ENCODE data around the gene RPL12.
A peak's percentile ranks its signal among the peaks of the same experiment; 100 is the strongest.

RPL12 gene

DNA sequence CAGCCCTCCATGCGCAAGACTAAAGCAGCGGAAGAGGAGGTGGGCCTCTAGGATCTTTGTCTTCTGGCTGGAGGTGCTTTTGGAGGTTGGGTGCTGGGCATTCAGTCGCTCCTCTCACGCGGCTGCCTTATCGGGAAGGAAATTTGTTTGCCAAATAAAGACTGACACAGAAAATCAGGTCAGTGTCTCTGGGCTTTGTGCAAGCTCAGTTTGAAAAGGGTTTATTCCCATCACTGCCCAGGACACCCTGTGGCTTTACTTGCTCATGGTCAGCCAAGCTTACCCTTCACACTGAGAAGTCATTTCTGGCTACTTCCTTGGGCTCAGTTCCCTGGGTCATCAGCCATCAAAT is 43.7 kb downstream of the RPL12 start:
- 99% methylated on average over 6 of the region's 6 CpGs for WGBS (ENCODE audit: insufficient coverage)
- H3K36me3 ChIP-seq (ENCODE audit: control insufficient read depth in 4 of 4, insufficient read depth in 4 of 4, low read length in 3 of 4): peaks cover 0 to 12% (median 4%) of the 10 kb centered on the region in 4 experiments
- ChIA-PET POLR2A (interaction anchor here (0.7 kb wide), 1 partner anchor 192 kb away, joined by 3 read pairs; no protein-coding TSS in a partner anchor), CTCF (interaction anchor here (0.6 to 1.9 kb wide), 5 partner anchors 8 to 194 kb away, joined by 3 to 7 read pairs (median 5); partner anchors contain the start of gene SLC2A8)
- no peaks in the 10 kb centered on the region for H3K9me3 ChIP-seq (ENCODE audit: control extremely low read depth in 1 of 5, control insufficient read depth in 4 of 5, insufficient read depth in 2 of 5, low read depth in 1 of 5, low read length in 4 of 5)
- H3K4me3 ChIP-seq (ENCODE audit: control insufficient read depth in 1 of 7, extremely low read depth in 1 of 7, insufficient read depth in 4 of 7, low read depth in 2 of 7, low read length in 6 of 7): no peak overlapping the region
- no peak for DNase-seq
- H3K27ac ChIP-seq (ENCODE audit: insufficient read depth in 1 of 2, low read depth in 1 of 2, low read length in 2 of 2, poor library complexity in 1 of 2, severe bottlenecking in 2 of 2): no peak overlapping the region
- H3K27me3 ChIP-seq (replicated peaks in 2 of 5; ENCODE audit: control insufficient read depth in 4 of 5, insufficient read depth in 5 of 5, low read length in 4 of 5): no peaks in the 10 kb centered on the region
- peaks cover 0 to 6% (median 3%) of the 10 kb centered on the region in 4 experiments for H3K4me1 ChIP-seq (ENCODE audit: control extremely low read depth in 1 of 4, control insufficient read depth in 4 of 4, insufficient read depth in 4 of 4, low read length in 3 of 4)

DNA sequence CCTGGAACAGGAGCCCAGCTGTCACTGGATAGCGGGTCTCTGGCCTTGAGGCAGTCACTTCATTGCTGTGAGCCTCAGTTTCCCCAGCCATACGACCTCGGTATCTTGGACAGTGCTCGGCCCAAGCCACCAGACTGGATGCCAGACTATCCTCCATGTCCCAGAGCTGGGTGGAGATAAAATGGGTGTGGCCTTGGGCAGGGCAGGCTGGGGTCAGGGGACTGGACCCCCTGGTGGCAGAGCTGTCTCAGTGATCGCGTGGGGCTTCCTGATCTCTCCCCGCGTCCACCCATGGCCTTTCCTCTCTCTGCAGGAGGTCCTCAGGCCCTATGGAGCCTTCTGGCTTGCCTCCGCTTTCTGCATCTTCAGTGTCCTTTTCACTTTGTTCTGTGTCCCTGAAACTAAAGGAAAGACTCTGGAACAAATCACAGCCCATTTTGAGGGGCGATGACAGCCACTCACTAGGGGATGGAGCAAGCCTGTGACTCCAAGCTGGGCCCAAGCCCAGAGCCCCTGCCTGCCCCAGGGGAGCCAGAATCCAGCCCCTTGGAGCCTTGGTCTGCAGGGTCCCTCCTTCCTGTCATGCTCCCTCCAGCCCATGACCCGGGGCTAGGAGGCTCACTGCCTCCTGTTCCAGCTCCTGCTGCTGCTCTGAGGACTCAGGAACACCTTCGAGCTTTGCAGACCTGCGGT is 44.3 kb downstream of the RPL12 start:
- ChIA-PET CTCF (interaction anchor here (0.9 to 1.9 kb wide), 5 partner anchors 8 to 194 kb away, joined by 3 to 7 read pairs (median 4); partner anchors contain the start of gene SLC2A8), POLR2A (interaction anchor here (0.6 kb wide), 1 partner anchor 159 kb away, joined by 5 read pairs; no protein-coding TSS in a partner anchor)
- H3K27ac ChIP-seq (ENCODE audit: insufficient read depth in 1 of 2, low read depth in 1 of 2, low read length in 2 of 2, poor library complexity in 1 of 2, severe bottlenecking in 2 of 2): no peak overlapping the region
- peaks cover 0 to 8% (median 3%) of the 10 kb centered on the region in 4 experiments for H3K4me1 ChIP-seq (ENCODE audit: control extremely low read depth in 1 of 4, control insufficient read depth in 4 of 4, insufficient read depth in 4 of 4, low read length in 3 of 4)
- no peak overlapping the region for H3K4me3 ChIP-seq (ENCODE audit: control insufficient read depth in 1 of 7, extremely low read depth in 1 of 7, insufficient read depth in 4 of 7, low read depth in 2 of 7, low read length in 6 of 7)
- H3K9me3 ChIP-seq (ENCODE audit: control extremely low read depth in 1 of 5, control insufficient read depth in 4 of 5, insufficient read depth in 2 of 5, low read depth in 1 of 5, low read length in 4 of 5): no peaks in the 10 kb centered on the region
- 98% methylated on average over 12 of the region's 13 CpGs for WGBS (ENCODE audit: insufficient coverage)
- no peak for DNase-seq
- H3K27me3 ChIP-seq (replicated peaks in 2 of 5; ENCODE audit: control insufficient read depth in 4 of 5, insufficient read depth in 5 of 5, low read length in 4 of 5): no peaks in the 10 kb centered on the region
- peaks cover 0 to 12% (median 4%) of the 10 kb centered on the region in 4 experiments for H3K36me3 ChIP-seq (ENCODE audit: control insufficient read depth in 4 of 4, insufficient read depth in 4 of 4, low read length in 3 of 4)

DNA sequence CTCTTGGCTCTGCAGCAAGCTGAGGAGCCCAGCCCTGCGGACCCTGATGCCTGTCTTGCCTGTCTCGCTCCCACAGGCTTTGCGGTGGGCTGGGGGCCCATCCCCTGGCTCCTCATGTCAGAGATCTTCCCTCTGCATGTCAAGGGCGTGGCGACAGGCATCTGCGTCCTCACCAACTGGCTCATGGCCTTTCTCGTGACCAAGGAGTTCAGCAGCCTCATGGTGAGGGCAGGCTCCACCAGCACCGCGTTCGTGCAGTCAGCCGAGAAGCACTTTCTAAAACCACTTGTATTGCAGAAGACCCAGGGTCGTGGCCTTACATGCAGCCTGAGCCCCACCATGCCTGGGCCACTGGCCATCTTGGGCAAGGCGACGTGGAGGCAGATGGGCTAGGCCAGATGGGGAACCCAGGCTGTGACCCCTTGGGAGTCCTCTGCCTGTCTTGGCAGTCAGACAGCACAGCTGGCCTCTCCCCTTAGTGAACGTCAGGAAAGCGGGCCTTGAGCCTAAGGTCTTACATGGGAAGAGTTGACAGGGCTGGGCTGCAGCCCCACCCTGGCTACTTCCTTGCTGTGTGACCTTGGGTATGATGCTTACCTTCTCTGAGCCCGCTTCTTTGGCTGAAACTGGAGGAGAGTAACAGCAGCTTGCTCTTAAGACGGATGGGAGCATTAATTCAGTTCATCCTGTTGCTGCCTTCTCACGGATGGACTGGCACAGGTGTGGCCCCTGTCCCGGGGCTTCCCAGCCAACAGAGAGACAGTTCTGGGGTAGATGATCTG is 45.7 kb downstream of the RPL12 start:
- DNase-seq: no peak
- H3K36me3 ChIP-seq (ENCODE audit: control insufficient read depth in 4 of 4, insufficient read depth in 4 of 4, low read length in 3 of 4): peaks cover 0 to 12% (median 4%) of the 10 kb centered on the region in 4 experiments
- H3K9me3 ChIP-seq (ENCODE audit: control extremely low read depth in 1 of 5, control insufficient read depth in 4 of 5, insufficient read depth in 2 of 5, low read depth in 1 of 5, low read length in 4 of 5): no peaks in the 10 kb centered on the region
- H3K27ac ChIP-seq (ENCODE audit: insufficient read depth in 1 of 2, low read depth in 1 of 2, low read length in 2 of 2, poor library complexity in 1 of 2, severe bottlenecking in 2 of 2): no peak overlapping the region
- H3K4me1 ChIP-seq (ENCODE audit: control extremely low read depth in 1 of 4, control insufficient read depth in 4 of 4, insufficient read depth in 4 of 4, low read length in 3 of 4): peaks cover 0 to 8% (median under 1%) of the 10 kb centered on the region in 4 experiments
- H3K4me3 ChIP-seq (ENCODE audit: control insufficient read depth in 1 of 7, extremely low read depth in 1 of 7, insufficient read depth in 4 of 7, low read depth in 2 of 7, low read length in 6 of 7): no peak overlapping the region
- 98% methylated on average over 18 of the region's 20 CpGs for WGBS (ENCODE audit: insufficient coverage)
- CTCF ChIA-PET: interaction anchor here (1.0 to 1.9 kb wide), 3 partner anchors 12 to 192 kb away, joined by 4 to 5 read pairs (median 5); no protein-coding TSS in a partner anchor
- POLR2A ChIA-PET: no interaction called here
- peaks cover 0 to 3% (median 0%) of the 10 kb centered on the region in 5 experiments for H3K27me3 ChIP-seq (replicated peaks in 2 of 5; ENCODE audit: control insufficient read depth in 4 of 5, insufficient read depth in 5 of 5, low read length in 4 of 5)

DNA sequence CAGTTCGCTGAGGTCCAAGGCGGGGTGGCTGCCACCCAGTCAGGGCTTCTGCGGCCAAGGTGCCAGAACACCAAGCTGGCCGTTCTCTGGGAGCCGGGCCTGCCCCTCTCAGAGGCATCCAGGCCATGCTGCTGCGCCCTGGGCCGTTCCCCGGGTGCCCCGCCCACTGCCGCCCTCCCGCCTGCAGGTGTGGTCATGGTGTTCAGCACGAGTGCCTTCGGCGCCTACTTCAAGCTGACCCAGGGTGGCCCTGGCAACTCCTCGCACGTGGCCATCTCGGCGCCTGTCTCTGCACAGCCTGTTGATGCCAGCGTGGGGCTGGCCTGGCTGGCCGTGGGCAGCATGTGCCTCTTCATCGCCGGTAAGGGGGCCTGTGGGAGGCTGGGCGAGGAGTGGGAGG is 46.6 kb downstream of the RPL12 start:
- Histone ChIP-seq H3K4me3 (ENCODE audit: control insufficient read depth in 1 of 7, extremely low read depth in 1 of 7, insufficient read depth in 4 of 7, low read depth in 2 of 7, low read length in 6 of 7) (no peak overlapping the region), H3K9me3 (ENCODE audit: control extremely low read depth in 1 of 5, control insufficient read depth in 4 of 5, insufficient read depth in 2 of 5, low read depth in 1 of 5, low read length in 4 of 5) (no peaks in the 10 kb centered on the region), H3K4me1 (ENCODE audit: control extremely low read depth in 1 of 4, control insufficient read depth in 4 of 4, insufficient read depth in 4 of 4, low read length in 3 of 4) (peaks cover 0 to 8% (median under 1%) of the 10 kb centered on the region in 4 experiments), H3K27me3 (replicated peaks in 2 of 5; ENCODE audit: control insufficient read depth in 4 of 5, insufficient read depth in 5 of 5, low read length in 4 of 5) (peaks cover 0 to 3% (median 0%) of the 10 kb centered on the region in 5 experiments), H3K36me3 (ENCODE audit: control insufficient read depth in 4 of 4, insufficient read depth in 4 of 4, low read length in 3 of 4) (peaks cover 0 to 12% (median 4%) of the 10 kb centered on the region in 4 experiments), H3K27ac (ENCODE audit: insufficient read depth in 1 of 2, low read depth in 1 of 2, low read length in 2 of 2, poor library complexity in 1 of 2, severe bottlenecking in 2 of 2) (no peak overlapping the region)
- ChIA-PET POLR2A (no interaction called here), CTCF (interaction anchor here (1.0 kb wide), 1 partner anchor 17 kb away, joined by 5 read pairs; no protein-coding TSS in a partner anchor)
- WGBS (ENCODE audit: insufficient coverage): 96% methylated on average over 21 of the region's 23 CpGs
- DNase-seq: no peak

DNA sequence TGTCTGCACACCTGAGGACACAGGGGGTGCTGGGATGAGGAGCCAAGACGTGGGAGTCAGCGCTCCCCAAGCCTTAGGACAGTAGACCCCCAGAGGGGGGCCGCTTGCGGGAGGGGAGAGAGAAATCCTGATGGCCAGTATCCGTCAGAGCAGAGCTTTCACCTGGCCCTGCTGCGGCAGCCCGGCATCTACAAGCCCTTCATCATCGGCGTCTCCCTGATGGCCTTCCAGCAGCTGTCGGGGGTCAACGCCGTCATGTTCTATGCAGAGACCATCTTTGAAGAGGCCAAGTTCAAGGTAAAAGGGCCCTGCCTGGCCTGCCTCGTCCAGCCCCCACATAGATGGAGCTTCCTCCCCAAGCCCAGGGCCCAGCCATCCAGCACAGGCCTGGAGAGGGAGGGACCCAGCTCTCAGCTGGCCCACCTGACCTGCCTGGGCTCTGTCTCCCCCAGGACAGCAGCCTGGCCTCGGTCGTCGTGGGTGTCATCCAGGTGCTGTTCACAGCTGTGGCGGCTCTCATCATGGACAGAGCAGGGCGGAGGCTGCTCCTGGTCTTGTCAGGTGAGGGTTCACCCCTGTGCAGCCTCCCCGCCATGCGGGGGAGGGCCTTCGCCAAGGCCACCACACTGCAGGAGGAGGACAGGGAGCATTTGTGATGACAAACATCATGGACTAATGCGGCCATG is 47.6 kb downstream of the RPL12 start:
- ChIA-PET CTCF (interaction anchor here (0.5 to 1.3 kb wide), 2 partner anchors 14 to 436 kb away, joined by 3 to 4 read pairs; no protein-coding TSS in a partner anchor), POLR2A (no interaction called here)
- 94% methylated on average over 18 of the region's 22 CpGs for WGBS (ENCODE audit: insufficient coverage)
- Histone ChIP-seq H3K27me3 (replicated peaks in 2 of 5; ENCODE audit: control insufficient read depth in 4 of 5, insufficient read depth in 5 of 5, low read length in 4 of 5) (peaks cover 0 to 6% (median 2%) of the 10 kb centered on the region in 5 experiments), H3K4me1 (ENCODE audit: control extremely low read depth in 1 of 4, control insufficient read depth in 4 of 4, insufficient read depth in 4 of 4, low read length in 3 of 4) (peaks cover 0 to 8% (median 1%) of the 10 kb centered on the region in 4 experiments), H3K9me3 (ENCODE audit: control extremely low read depth in 1 of 5, control insufficient read depth in 4 of 5, insufficient read depth in 2 of 5, low read depth in 1 of 5, low read length in 4 of 5) (no peaks in the 10 kb centered on the region), H3K27ac (ENCODE audit: insufficient read depth in 1 of 2, low read depth in 1 of 2, low read length in 2 of 2, poor library complexity in 1 of 2, severe bottlenecking in 2 of 2) (no peak overlapping the region), H3K4me3 (ENCODE audit: control insufficient read depth in 1 of 7, extremely low read depth in 1 of 7, insufficient read depth in 4 of 7, low read depth in 2 of 7, low read length in 6 of 7) (no peak overlapping the region), H3K36me3 (ENCODE audit: control insufficient read depth in 4 of 4, insufficient read depth in 4 of 4, low read length in 3 of 4) (peaks cover 0 to 12% (median 4%) of the 10 kb centered on the region in 4 experiments)
- DNase-seq: no peak

DNA sequence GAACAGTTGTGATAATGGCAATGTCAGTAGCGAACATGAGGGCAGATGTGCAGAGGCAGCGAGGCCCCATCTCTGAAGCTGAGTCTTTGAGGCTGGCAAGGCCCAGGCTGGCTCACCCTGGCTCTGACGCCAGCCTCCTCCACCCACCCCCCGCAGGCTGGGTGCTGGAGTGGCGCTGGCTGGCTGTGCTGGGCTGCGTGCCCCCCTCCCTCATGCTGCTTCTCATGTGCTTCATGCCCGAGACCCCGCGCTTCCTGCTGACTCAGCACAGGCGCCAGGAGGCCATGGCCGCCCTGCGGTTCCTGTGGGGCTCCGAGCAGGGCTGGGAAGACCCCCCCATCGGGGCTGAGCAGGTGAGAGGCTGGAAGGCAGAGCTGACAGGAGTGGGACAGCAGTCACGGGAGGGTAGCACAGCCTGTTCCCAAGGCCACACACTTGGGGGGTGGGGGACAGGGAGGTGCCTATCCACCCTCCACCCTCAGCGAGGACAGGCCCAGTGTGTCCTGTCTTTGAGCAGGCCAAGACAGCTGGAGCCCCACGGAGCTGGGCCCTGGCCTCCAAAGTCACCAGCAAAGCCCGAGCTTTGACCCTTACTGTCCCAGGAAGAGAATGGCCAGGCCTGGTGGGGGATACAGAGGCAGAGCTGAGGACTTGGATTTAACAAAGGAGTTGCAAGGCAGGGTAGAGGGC is 48.7 kb downstream of the RPL12 start:
- peaks cover 0 to 11% (median 7%) of the 10 kb centered on the region in 5 experiments for H3K27me3 ChIP-seq (replicated peaks in 2 of 5; ENCODE audit: control insufficient read depth in 4 of 5, insufficient read depth in 5 of 5, low read length in 4 of 5)
- no peak overlapping the region for H3K4me3 ChIP-seq (ENCODE audit: control insufficient read depth in 1 of 7, extremely low read depth in 1 of 7, insufficient read depth in 4 of 7, low read depth in 2 of 7, low read length in 6 of 7)
- CTCF ChIA-PET: interaction anchor here (1.3 kb wide), 1 partner anchor 15 kb away, joined by 4 read pairs; no protein-coding TSS in a partner anchor
- H3K27ac ChIP-seq (ENCODE audit: insufficient read depth in 1 of 2, low read depth in 1 of 2, low read length in 2 of 2, poor library complexity in 1 of 2, severe bottlenecking in 2 of 2): no peak overlapping the region
- WGBS (ENCODE audit: insufficient coverage): 74% methylated on average over 10 of the region's 18 CpGs
- peaks cover 0 to 18% (median 11%) of the 10 kb centered on the region in 4 experiments for H3K4me1 ChIP-seq (ENCODE audit: control extremely low read depth in 1 of 4, control insufficient read depth in 4 of 4, insufficient read depth in 4 of 4, low read length in 3 of 4)
- H3K9me3 ChIP-seq (ENCODE audit: control extremely low read depth in 1 of 5, control insufficient read depth in 4 of 5, insufficient read depth in 2 of 5, low read depth in 1 of 5, low read length in 4 of 5): no peaks in the 10 kb centered on the region
- H3K36me3 ChIP-seq (ENCODE audit: control insufficient read depth in 4 of 4, insufficient read depth in 4 of 4, low read length in 3 of 4): peaks cover 0 to 12% (median 4%) of the 10 kb centered on the region in 4 experiments
- POLR2A ChIA-PET: no interaction called here
- peak in 2 of 3 donors; percentile 58 to 67 for DNase-seq
